HCT116 (cell line): ENCODE results near the gene CHST8.

ENCODE experiments used
- CEBPB ChIP-seq: IDR thresholded peaks from 2 replicates; pipeline ENCODE4 v1.6.1; 2012; ENCODE audit warnings: low read depth
- EGR1 ChIP-seq: IDR thresholded peaks from 2 replicates; pipeline ENCODE4 v1.6.1; 2012; ENCODE audit warnings: low read depth
- ELF1 ChIP-seq: IDR thresholded peaks from 2 replicates; pipeline ENCODE4 v1.6.1; 2012; ENCODE audit warnings: low read depth, borderline replicate concordance
- EZH2 ChIP-seq: fragments of 200-600 bp; sonication (generic); IDR thresholded peaks from 2 replicates; pipeline ENCODE4 v1.6.1; 2017; ENCODE audit warnings: antibody characterized with exemption, mixed run types
- EZH2phosphoT487 ChIP-seq: fragments of 200-600 bp; IDR thresholded peaks from 2 replicates; pipeline ENCODE4 v1.6.1; 2018; ENCODE audit warnings: antibody characterized with exemption, borderline replicate concordance
- POLR2A ChIP-seq: IDR thresholded peaks from 2 replicates; pipeline ENCODE4 v1.7.0; 2011; ENCODE audit warnings: borderline replicate concordance; ENCODE audit not compliant: insufficient read depth, insufficient read length; ENCODE audit errors: extremely low read depth
- SRF ChIP-seq: IDR thresholded peaks from 2 replicates; pipeline ENCODE4 v1.6.1; 2012; ENCODE audit warnings: low read depth
- TF ChIP-seq, protein P1 (sequence below), 3 experiments: fragments of 200-600 bp in 1 of 3; sonication (generic) in 1 of 3; IDR thresholded peaks in 2 of 3; conservative IDR thresholded peaks in 1 of 3; 2 replicates each; pipeline ENCODE4 v1.5.1; 2012 to 2017; ENCODE audit warnings: low read depth in 2 of 3, low read length in 2 of 3, antibody characterized with exemption in 1 of 3, borderline replicate concordance in 1 of 3, control low read depth in 1 of 3, mild to moderate bottlenecking in 1 of 3, mixed read lengths in 1 of 3, mixed run types in 1 of 3, moderate library complexity in 1 of 3; ENCODE audit not compliant: insufficient read depth in 1 of 3

- TF ChIP-seq, protein P1, sequence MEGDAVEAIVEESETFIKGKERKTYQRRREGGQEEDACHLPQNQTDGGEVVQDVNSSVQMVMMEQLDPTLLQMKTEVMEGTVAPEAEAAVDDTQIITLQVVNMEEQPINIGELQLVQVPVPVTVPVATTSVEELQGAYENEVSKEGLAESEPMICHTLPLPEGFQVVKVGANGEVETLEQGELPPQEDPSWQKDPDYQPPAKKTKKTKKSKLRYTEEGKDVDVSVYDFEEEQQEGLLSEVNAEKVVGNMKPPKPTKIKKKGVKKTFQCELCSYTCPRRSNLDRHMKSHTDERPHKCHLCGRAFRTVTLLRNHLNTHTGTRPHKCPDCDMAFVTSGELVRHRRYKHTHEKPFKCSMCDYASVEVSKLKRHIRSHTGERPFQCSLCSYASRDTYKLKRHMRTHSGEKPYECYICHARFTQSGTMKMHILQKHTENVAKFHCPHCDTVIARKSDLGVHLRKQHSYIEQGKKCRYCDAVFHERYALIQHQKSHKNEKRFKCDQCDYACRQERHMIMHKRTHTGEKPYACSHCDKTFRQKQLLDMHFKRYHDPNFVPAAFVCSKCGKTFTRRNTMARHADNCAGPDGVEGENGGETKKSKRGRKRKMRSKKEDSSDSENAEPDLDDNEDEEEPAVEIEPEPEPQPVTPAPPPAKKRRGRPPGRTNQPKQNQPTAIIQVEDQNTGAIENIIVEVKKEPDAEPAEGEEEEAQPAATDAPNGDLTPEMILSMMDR (IDR thresholded peaks at IDR 0.05 in 2 of 3, conservative IDR thresholded peaks at IDR 0.05 in 1 of 3; ENCODE audit: borderline replicate concordance in 1 of 3, insufficient read depth in 1 of 3, low read depth in 2 of 3, low read length in 2 of 3) = no peak
- TF ChIP-seq POLR2A (no peak), ELF1 (no peak), SRF (no peak), EGR1 (no peak), EZH2phosphoT487 (no peak), EZH2 (no peak), CEBPB (no peak)
Observed at GRCh38 chr19:33702606-33703437, 81.1 kb downstream of the CHST8 start.
